Activated CD8-positive, alpha-beta memory T cell treated with anti-CD3 and anti-CD28 coated beads for 1 hour (primary cell): ENCODE measurements around the gene GCSH.

ENCODE experiments used
- DNase-seq, 2 donors: peaks; one replicate each; pipeline ENCODE4 v3.0.0-alpha.2; 2020; ENCODE audit warnings: low read depth in 1 of 2; ENCODE audit errors: extremely low read depth in 1 of 2

GCSH gene

GRCh38 chr16:81105946-81106345 lies 9.8 kb upstream of the GCSH start:
- no peak for DNase-seq

- no peak for DNase-seq
Observed at GRCh38 chr16:81101702-81102101, 5.5 kb upstream of the GCSH start.

- DNase-seq, result no peak
Observed at GRCh38 chr16:81099958-81100357, 3.8 kb upstream of the GCSH start.

- no peak for DNase-seq
Observed at GRCh38 chr16:81097230-81097629, 1.0 kb upstream of the GCSH start.

- DNase-seq, result no peak
Observed at GRCh38 chr16:81096715-81097208, 567 bp upstream of the GCSH start.

GRCh38 chr16:81095653-81095952 lies 592 bp downstream of the GCSH start:
- DNase-seq, result no peak

- DNase-seq, result no peak
Observed at GRCh38 chr16:81094771-81095251, 1.4 kb downstream of the GCSH start.

GRCh38 chr16:81088836-81089235 lies 7.4 kb downstream of the GCSH start:
- DNase-seq, result no peak

GRCh38 chr16:81081014-81081413 lies 15.2 kb downstream of the GCSH start:
- DNase-seq, result no peak

GRCh38 chr16:81080233-81080632 lies 16.0 kb downstream of the GCSH start:
- DNase-seq, result no peak

- peak; percentile 90 to 96 for DNase-seq
Observed at GRCh38 chr16:81077076-81077940, 18.9 kb downstream of the GCSH start, which contains the start of gene C16orf46. Gene C16orf46 (minus strand): TSS chr16:81077238. CDS start chr16:81063955, 13,283 bp downstream.

- peak; percentile 77 to 86 for DNase-seq
Observed at GRCh38 chr16:81076566-81077075, 19.6 kb downstream of the GCSH start.

GRCh38 chr16:81073560-81074330 lies 22.4 kb downstream of the GCSH start:
- DNase-seq, result no peak

- DNase-seq, result no peak
Observed at GRCh38 chr16:81071805-81072204, 24.4 kb downstream of the GCSH start.

- DNase-seq, result no peak
Observed at GRCh38 chr16:81070979-81071378, 25.2 kb downstream of the GCSH start.

GRCh38 chr16:81069063-81069462 lies 27.1 kb downstream of the GCSH start:
- no peak for DNase-seq

GRCh38 chr16:81067166-81067565 lies 29.0 kb downstream of the GCSH start:
- no peak for DNase-seq

- no peak for DNase-seq
Observed at GRCh38 chr16:81066681-81067080, 29.5 kb downstream of the GCSH start.

- DNase-seq, result no peak
Observed at GRCh38 chr16:81061871-81062608, 34.2 kb downstream of the GCSH start.

- no peak for DNase-seq
Observed at GRCh38 chr16:81061307-81061640, 34.9 kb downstream of the GCSH start.
